WTC11 (cell line): ENCODE data around the gene CDR2.

ENCODE experiments used
- ATF6 ChIP-seq: sonication (generic); formaldehyde crosslinking; IDR thresholded peaks from 2 replicates; pipeline ENCODE4 v1.8.1; 2023; ENCODE audit warnings: mild to moderate bottlenecking, missing genetic modification reagents
- CTCF ChIP-seq: fragments of 200-600 bp; IDR thresholded peaks from 2 replicates; pipeline ENCODE4 v1.8.0; 2022; ENCODE audit warnings: antibody characterized with exemption
- FOXP4 ChIP-seq: sonication (generic); formaldehyde crosslinking; IDR thresholded peaks from 2 replicates; pipeline ENCODE4 v1.8.0; 2022; ENCODE audit warnings: mild to moderate bottlenecking, missing genetic modification reagents
- MAX ChIP-seq: sonication (generic); formaldehyde crosslinking; IDR thresholded peaks from 2 replicates; pipeline ENCODE4 v1.8.0; 2022; ENCODE audit warnings: mild to moderate bottlenecking, missing genetic modification reagents
- TEAD4 ChIP-seq: sonication (generic); formaldehyde crosslinking; IDR thresholded peaks from 2 replicates; pipeline ENCODE4 v1.8.0; 2022; ENCODE audit warnings: mild to moderate bottlenecking, missing genetic modification reagents
- USF2 ChIP-seq: sonication (generic); formaldehyde crosslinking; IDR thresholded peaks from 2 replicates; pipeline ENCODE4 v1.8.1; 2023; ENCODE audit warnings: mild to moderate bottlenecking, missing genetic modification reagents, moderate library complexity

GRCh38 chr16:22325598-22326368, 48.6 kb downstream of the CDR2 start:
- TF ChIP-seq CTCF (no peak), MAX (CRISPR knock-in tag) (no peak), FOXP4 (no peak), USF2 (no peak), ATF6 (CRISPR knock-in tag) (no peak), TEAD4 (no peak)
